ENCODE data around the gene FNDC4.
A peak's percentile ranks its signal among the peaks of the same experiment; 100 is the strongest.

Gene FNDC4

GRCh38 chr2:27496357-27497287 lies 1.6 kb upstream of the FNDC4 start, which contains the start of gene GCKR:
TSS of gene GCKR (plus strand) at chr2:27496839. CDS start at chr2:27496905, 66 bp downstream.
- Histone ChIP-seq H3K4me3 (replicated peaks; ENCODE audit: insufficient read depth, low read length) (no peak within 1 kb of the TSS), H3K27ac (replicated peaks) (no peak within 1 kb of the TSS), H3K27me3 (ENCODE audit: insufficient read depth, poor library complexity, severe bottlenecking) (peaks cover 20% of the 10 kb centered on the region)
- TF ChIP-seq REST (IDR thresholded peaks at IDR 0.05; ENCODE audit: insufficient replicate concordance, low read depth) = no peak
- no peak for TF ChIP-seq GABPA (IDR thresholded peaks at IDR 0.05; ENCODE audit: low read depth)
- no peak for TF ChIP-seq SPI1 (IDR thresholded peaks at IDR 0.05; ENCODE audit: borderline replicate concordance, low read depth)
- no peak for TF ChIP-seq POLR2AphosphoS5 (IDR thresholded peaks at IDR 0.05; ENCODE audit: low read depth)
- no peak for TF ChIP-seq CTCF (IDR thresholded peaks at IDR 0.05; ENCODE audit: insufficient read depth, low read length)
- DNase-seq (ENCODE audit: low read depth in 1 of 2, low spot score in 1 of 2) = peak in 1 of 2 experiments; percentile 20

GRCh38 chr2:27495840-27496356 lies 898 bp upstream of the FNDC4 start:
- no peak for DNase-seq (ENCODE audit: low read depth in 1 of 2, low spot score in 1 of 2)
- TF ChIP-seq GABPA (IDR thresholded peaks at IDR 0.05; ENCODE audit: low read depth) = no peak
- TF ChIP-seq POLR2AphosphoS5 (IDR thresholded peaks at IDR 0.05; ENCODE audit: low read depth) = no peak
- TF ChIP-seq REST (IDR thresholded peaks at IDR 0.05; ENCODE audit: insufficient replicate concordance, low read depth) = no peak
- TF ChIP-seq SPI1 (IDR thresholded peaks at IDR 0.05; ENCODE audit: borderline replicate concordance, low read depth) = no peak
- TF ChIP-seq CTCF (IDR thresholded peaks at IDR 0.05; ENCODE audit: insufficient read depth, low read length) = no peak
- Histone ChIP-seq H3K27ac (replicated peaks) (no peak overlapping the region), H3K4me3 (replicated peaks; ENCODE audit: insufficient read depth, low read length) (no peak overlapping the region), H3K27me3 (ENCODE audit: insufficient read depth, poor library complexity, severe bottlenecking) (peaks cover 20% of the 10 kb centered on the region)

GRCh38 chr2:27494284-27494943 lies 586 bp downstream of the FNDC4 start:
- H3K4me3 ChIP-seq (replicated peaks; ENCODE audit: insufficient read depth, low read length) = peak overlapping the region; percentile 20
- TF ChIP-seq POLR2AphosphoS5 (IDR thresholded peaks at IDR 0.05; ENCODE audit: low read depth) = no peak
- TF ChIP-seq GABPA (IDR thresholded peaks at IDR 0.05; ENCODE audit: low read depth) = no peak
- no peak for TF ChIP-seq CTCF (IDR thresholded peaks at IDR 0.05; ENCODE audit: insufficient read depth, low read length)
- TF ChIP-seq REST (IDR thresholded peaks at IDR 0.05; ENCODE audit: insufficient replicate concordance, low read depth) = no peak
- TF ChIP-seq SPI1 (IDR thresholded peaks at IDR 0.05; ENCODE audit: borderline replicate concordance, low read depth) = no peak
- DNase-seq (ENCODE audit: low read depth in 1 of 2, low spot score in 1 of 2) = no peak
- no peak overlapping the region for H3K27ac ChIP-seq (replicated peaks)
- peaks cover 20% of the 10 kb centered on the region for H3K27me3 ChIP-seq (ENCODE audit: insufficient read depth, poor library complexity, severe bottlenecking)

All from HL-60 (cell line).